GM12872 (cell line): ENCODE results near the gene MRPL24.

Experiments
- CTCF ChIP-seq: IDR thresholded peaks from 3 replicates; pipeline ENCODE4 v1.5.1; 2011; ENCODE audit warnings: low read depth, mild to moderate bottlenecking, low read length, moderate library complexity; ENCODE audit not compliant: insufficient read depth

The MRPL24 gene

GRCh38 chr1:156738407-156738806 is 2.5 kb downstream of the MRPL24 start:
- no peak for TF ChIP-seq CTCF

GRCh38 chr1:156733989-156734584 is 6.8 kb downstream of the MRPL24 start:
- TF ChIP-seq CTCF, result no peak

- no peak for TF ChIP-seq CTCF
Measured at GRCh38 chr1:156728599-156729462, 12.1 kb downstream of the MRPL24 start, which contains the start of gene ISG20L2. TSS of gene ISG20L2 (minus strand) at chr1:156728766. CDS start at chr1:156727652, 1,114 bp downstream.

- TF ChIP-seq CTCF, result no peak
Measured at GRCh38 chr1:156727926-156728598, 12.8 kb downstream of the MRPL24 start, which contains the start of gene METTL25B. TSS of gene METTL25B (plus strand) at chr1:156728469. CDS start at chr1:156729105, 636 bp downstream.

GRCh38 chr1:156727492-156727891 is 13.4 kb downstream of the MRPL24 start:
- TF ChIP-seq CTCF, result no peak

GRCh38 chr1:156726549-156727226 is 14.2 kb downstream of the MRPL24 start:
- peak; percentile 85 for TF ChIP-seq CTCF
